Mucosa of descending colon (tissue), 3 donors: ENCODE data around the gene AXDND1. TPM values are rescaled to one million over a fixed set of nuclear protein-coding genes. Genes with fewer than 3 reads are reported as not detected.
"Not testable (repeated sequence)": the region's sequence is repeated elsewhere in the genome, so short reads cannot be mapped to it uniquely, and the experiment has no call there.

ENCODE experiments used
- ATAC-seq: fragments of 200-7000 bp; cut with Tn5 transposase; one replicate; pipeline ENCODE4 v1.9.1; 2020; ENCODE audit warnings: mild to moderate bottlenecking, moderate library complexity
- DNase-seq, 3 donors: peaks; one replicate each; pipeline ENCODE4 v3.0.0-alpha.2; 2020
- H3K36me3 ChIP-seq: fragments of 200-600 bp; one replicate; pipeline ENCODE4 v1.8.0; 2021; ENCODE audit warnings: low read depth, mild to moderate bottlenecking
- H3K4me1 ChIP-seq: fragments of 200-600 bp; one replicate; pipeline ENCODE4 v1.8.0; 2021; ENCODE audit warnings: low read depth, mild to moderate bottlenecking
- H3K4me3 ChIP-seq: fragments of 200-600 bp; one replicate; pipeline ENCODE4 v1.8.0; 2021; ENCODE audit warnings: mild to moderate bottlenecking
- H3K9me3 ChIP-seq: fragments of 200-600 bp; one replicate; pipeline ENCODE4 v1.8.0; 2021; ENCODE audit warnings: mild to moderate bottlenecking
- CTCF ChIP-seq: fragments of 200-600 bp; IDR thresholded peaks from one replicate; pipeline ENCODE4 v1.8.0; 2022; ENCODE audit warnings: antibody characterized with exemption, mild to moderate bottlenecking
- intact Hi-C, 2 donors: fragments of 100-400 bp; cut with DNase I in 1 of 2; cut with micrococcal nuclease in 1 of 2; formaldehyde crosslinking; loops; one replicate each; pipeline versions ENCODE4 v1.11.0 to v1.11.1; 2022; cut with DNase I, micrococcal nuclease
- total RNA-seq, 3 donors: library from RNA; stranded (reverse); fragmentation: NEBNext Ultra II Directional in 2 of 3; extraction: Animal tissue kit (Norgen Biotek cat#: 25700) in 2 of 3; gene quantifications; one replicate each; pipeline versions ENCODE4 v1.2.1 to v1.2.4, GENCODE V29; 2021 to 2023
- donor health status: DM: no; HTN: no; CAD: no; lungs with moderate emphysema.
- donor health status: DM: no; HTN: no; CAD: no.
- donor health status: DM: no; HTN: yes; CAD: no.

AXDND1 gene
- total RNA-seq, 3 donors from 2014 or later, result 5.6 to 21.1 (median 10.2) TPM

- DNase-seq, result no peak
- H3K4me3 ChIP-seq, result no peak overlapping the region
- no peaks in the 10 kb centered on the region for H3K9me3 ChIP-seq
- no peak for TF ChIP-seq CTCF
- no peak for ATAC-seq
- intact Hi-C loops, result no loop called here
- no peaks in the 10 kb centered on the region for H3K36me3 ChIP-seq
- H3K4me1 ChIP-seq, result no peaks in the 10 kb centered on the region
Observed at GRCh38 chr1:179372160-179372559, 6.4 kb downstream of the AXDND1 start.

GRCh38 chr1:179376223-179376622 lies 10.5 kb downstream of the AXDND1 start:
- intact Hi-C loops, result no loop called here
- Histone ChIP-seq H3K4me3 (no peak overlapping the region), H3K9me3 (no peaks in the 10 kb centered on the region), H3K36me3 (no peaks in the 10 kb centered on the region), H3K4me1 (no peaks in the 10 kb centered on the region)
- no peak for TF ChIP-seq CTCF
- ATAC-seq, result no peak
- no peak for DNase-seq

GRCh38 chr1:179380299-179380698 lies 14.5 kb downstream of the AXDND1 start:
- Histone ChIP-seq H3K4me3 (no peak overlapping the region), H3K36me3 (no peaks in the 10 kb centered on the region), H3K9me3 (no peaks in the 10 kb centered on the region), H3K4me1 (no peaks in the 10 kb centered on the region)
- intact Hi-C loops, result no loop called here
- DNase-seq (no peak), ATAC-seq (no peak)
- no peak for TF ChIP-seq CTCF

DNA sequence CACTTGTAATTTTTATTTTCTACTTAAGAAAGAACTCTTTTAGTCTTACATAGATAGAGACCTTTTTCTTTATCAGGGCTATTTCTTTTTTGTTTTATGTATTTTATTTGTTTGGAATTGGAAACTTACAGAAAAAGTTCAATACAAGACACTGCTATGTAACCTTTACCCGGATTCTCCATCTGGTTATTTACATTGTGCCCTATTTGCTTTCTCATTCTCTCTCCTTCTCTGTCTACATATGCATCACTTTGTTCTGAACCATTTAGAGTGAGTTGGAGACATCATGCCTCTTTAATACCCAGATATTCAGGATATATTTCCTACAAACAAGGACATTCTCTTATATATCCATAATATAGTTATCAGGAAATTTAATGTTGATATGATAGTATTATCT lies 18.3 kb downstream of the AXDND1 start:
- Histone ChIP-seq H3K4me1 (no peaks in the 10 kb centered on the region), H3K9me3 (no peaks in the 10 kb centered on the region), H3K36me3 (no peaks in the 10 kb centered on the region), H3K4me3 (no peak overlapping the region)
- ATAC-seq (no peak), DNase-seq (no peak)
- no peak for TF ChIP-seq CTCF
- intact Hi-C loops, result no loop called here

DNA sequence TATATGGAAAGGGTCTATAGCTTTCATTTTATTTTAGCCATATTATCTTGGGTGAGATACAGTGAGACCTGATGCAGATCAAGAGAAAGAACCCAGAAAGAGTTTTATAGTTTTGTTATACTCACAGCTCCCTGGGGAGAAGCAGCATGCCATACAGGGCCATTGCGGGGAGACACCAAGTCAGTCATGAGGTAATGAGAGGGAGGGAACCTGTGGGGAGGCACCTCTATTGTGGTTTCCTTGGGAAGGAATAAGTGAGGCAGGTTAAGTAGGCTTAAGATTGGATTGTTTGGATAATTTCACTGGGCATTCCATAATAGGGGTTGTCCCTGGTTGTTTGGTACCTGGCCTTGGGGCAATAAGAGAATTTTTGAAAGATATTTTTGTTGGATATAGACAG lies 19.7 kb downstream of the AXDND1 start:
- H3K36me3 ChIP-seq, result no peaks in the 10 kb centered on the region
- intact Hi-C loops, result no loop called here
- no peak for DNase-seq
- ATAC-seq, result no peak
- no peaks in the 10 kb centered on the region for H3K4me1 ChIP-seq
- no peaks in the 10 kb centered on the region for H3K9me3 ChIP-seq
- no peak overlapping the region for H3K4me3 ChIP-seq
- TF ChIP-seq CTCF, result no peak

GRCh38 chr1:179393721-179394120 lies 27.9 kb downstream of the AXDND1 start:
- Histone ChIP-seq H3K4me1 (no peaks in the 10 kb centered on the region), H3K4me3 (no peak overlapping the region), H3K36me3 (no peaks in the 10 kb centered on the region), H3K9me3 (no peaks in the 10 kb centered on the region)
- no peak for DNase-seq
- intact Hi-C loops, result no loop called here
- no peak for TF ChIP-seq CTCF
- ATAC-seq, result no peak

DNA sequence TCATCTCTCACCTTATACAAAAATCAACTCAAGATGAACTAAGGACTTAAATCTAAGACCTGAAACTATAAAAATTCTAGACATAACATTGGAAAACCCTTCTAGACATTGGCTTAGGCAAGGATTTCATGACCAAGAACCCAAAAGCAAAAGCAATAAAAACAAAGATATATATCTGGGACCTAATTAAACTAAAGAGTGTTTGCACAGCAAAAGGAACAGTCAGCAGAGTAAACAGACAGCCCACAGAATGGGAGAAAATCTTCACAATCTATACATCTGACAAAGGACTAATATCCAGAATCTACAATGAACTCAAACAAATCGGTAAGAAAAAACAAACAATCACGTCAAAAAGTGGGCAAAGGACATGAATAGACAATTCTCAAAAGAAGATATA lies 33.6 kb downstream of the AXDND1 start:
- H3K9me3 ChIP-seq, H3K4me3 ChIP-seq, H3K4me1 ChIP-seq, DNase-seq, intact Hi-C loops, ATAC-seq, H3K36me3 ChIP-seq: not testable (repeated sequence)

GRCh38 chr1:179417760-179418159 lies 52.0 kb downstream of the AXDND1 start:
- H3K4me1 ChIP-seq, H3K9me3 ChIP-seq, ATAC-seq, H3K36me3 ChIP-seq, H3K4me3 ChIP-seq, DNase-seq, intact Hi-C loops: not testable (repeated sequence)

DNA sequence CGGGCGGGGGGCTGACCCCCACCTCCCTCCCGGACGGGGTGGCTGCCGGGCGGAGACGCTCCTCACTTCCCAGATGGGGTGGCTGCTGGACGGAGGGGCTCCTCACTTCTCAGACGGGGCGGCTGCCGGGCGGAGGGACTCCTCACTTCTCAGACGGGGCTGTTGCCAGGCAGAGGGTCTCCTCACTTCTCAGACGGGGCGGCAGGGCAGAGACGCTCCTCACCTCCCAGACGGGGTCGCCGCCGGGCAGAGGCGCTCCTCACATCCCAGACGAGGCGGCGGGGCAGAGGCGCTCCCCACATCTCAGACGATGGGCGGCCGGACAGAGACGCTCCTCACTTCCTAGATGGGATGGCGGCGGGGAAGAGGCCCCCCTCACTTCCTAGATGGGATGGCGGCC lies 52.9 kb downstream of the AXDND1 start:
- H3K4me3 ChIP-seq, H3K4me1 ChIP-seq, DNase-seq, ATAC-seq, H3K9me3 ChIP-seq, H3K36me3 ChIP-seq, intact Hi-C loops: not testable (repeated sequence)
